Brain microvascular endothelial cell (primary cell): ENCODE measurements around the gene DYNC1LI1.

Experiments used
- DNase-seq: peaks from one replicate; pipeline ENCODE4 v3.0.0-alpha.2; 2020
- H3K27ac ChIP-seq: fragments of 250-450 bp; sonication (Bioruptor Pico); 2 replicates; pipeline ENCODE4 v1.5.1; 2020; ENCODE audit warnings: mild to moderate bottlenecking, moderate library complexity
- H3K27me3 ChIP-seq: fragments of 250-450 bp; sonication (Bioruptor Pico); replicated peaks from 2 replicates; pipeline ENCODE4 v1.5.1; 2020; ENCODE audit warnings: mild to moderate bottlenecking
- H3K36me3 ChIP-seq: fragments of 250-450 bp; sonication (Bioruptor Pico); replicated peaks from 2 replicates; pipeline ENCODE4 v1.5.1; 2020; ENCODE audit warnings: mild to moderate bottlenecking
- H3K4me3 ChIP-seq: 2 replicates; pipeline ENCODE4 v1.5.1; 2011; ENCODE audit warnings: low read depth, mild to moderate bottlenecking, control low read depth, low read length, moderate library complexity
- CTCF ChIP-seq: IDR thresholded peaks from 2 replicates; pipeline ENCODE4 v1.5.1; 2011; ENCODE audit warnings: low read depth, mild to moderate bottlenecking, moderate library complexity, low read length, control low read depth, inconsistent platforms; ENCODE audit errors: missing control alignments
- in situ Hi-C: cut with HindIII; loops from 2 replicates; pipeline ENCODE4 v1.10.0; 2017; ENCODE audit warnings: low sequenced_read_pairs, low pct_ligation_motif_present

The DYNC1LI1 gene

GRCh38 chr3:32508711-32509110 is 61.9 kb downstream of the DYNC1LI1 start:
- TF ChIP-seq CTCF = no peak
- no peaks in the 10 kb centered on the region for H3K36me3 ChIP-seq

GRCh38 chr3:32506466-32506865 is 64.2 kb downstream of the DYNC1LI1 start:
- Histone ChIP-seq H3K27me3 (no peaks in the 10 kb centered on the region), H3K4me3 (no peak overlapping the region), H3K36me3 (peaks cover 3% of the 10 kb centered on the region), H3K27ac (no peak overlapping the region)
- no peak for TF ChIP-seq CTCF
- in situ Hi-C loops = no loop called here
- DNase-seq = no peak

More at GRCh38 chr3:32508711-32509110, 61.9 kb downstream of the DYNC1LI1 start:
- H3K27ac ChIP-seq = no peak overlapping the region
- DNase-seq = no peak
- H3K27me3 ChIP-seq = no peaks in the 10 kb centered on the region
- H3K4me3 ChIP-seq = no peak overlapping the region
- in situ Hi-C loops = no loop called here

GRCh38 chr3:32502946-32503286 is 67.7 kb downstream of the DYNC1LI1 start:
- in situ Hi-C loops = no loop called here
- no peaks in the 10 kb centered on the region for H3K27me3 ChIP-seq
- DNase-seq = no peak
- TF ChIP-seq CTCF = no peak
- peaks cover 3% of the 10 kb centered on the region for H3K36me3 ChIP-seq
- H3K27ac ChIP-seq = peak overlapping the region; percentile 96
- peak overlapping the region; percentile 92 for H3K4me3 ChIP-seq

GRCh38 chr3:32502118-32502945 is 68.3 kb downstream of the DYNC1LI1 start, which contains the start of gene CMTM6:
Gene CMTM6, minus strand, starts transcription at chr3:32502852. Its CDS starts 107 bp downstream, at chr3:32502745.
- no peak for TF ChIP-seq CTCF
- peaks cover 3% of the 10 kb centered on the region for H3K36me3 ChIP-seq
- H3K27me3 ChIP-seq = no peaks in the 10 kb centered on the region
- in situ Hi-C loops = no loop called here
- peak within 1 kb of the TSS; percentile 96 for H3K27ac ChIP-seq
- peak; percentile 80 for DNase-seq
- peak within 1 kb of the TSS; percentile 92 for H3K4me3 ChIP-seq

- Histone ChIP-seq H3K4me3 (peak overlapping the region; percentile 92), H3K36me3 (peaks cover 3% of the 10 kb centered on the region), H3K27me3 (no peaks in the 10 kb centered on the region), H3K27ac (peak overlapping the region; percentile 96)
- TF ChIP-seq CTCF = no peak
- in situ Hi-C loops = no loop called here
- DNase-seq = no peak
Measured at GRCh38 chr3:32501783-32502117, 68.9 kb downstream of the DYNC1LI1 start.
